Loucy (cell line): Measurements from ENCODE around the gene RPL29.
A peak's percentile ranks its signal among the peaks of the same experiment; 100 is the strongest.

Experiments
- H2AFZ ChIP-seq: fragments of 200-600 bp; sonication (generic); 2 replicates; pipeline ENCODE4 v1.6.0; 2016; ENCODE audit warnings: antibody characterized with exemption, mild to moderate bottlenecking, low read length, moderate library complexity
- H3F3A ChIP-seq: fragments of 200-600 bp; 2 replicates; pipeline ENCODE4 v1.6.0; 2016; ENCODE audit warnings: antibody characterized with exemption, low read depth, mild to moderate bottlenecking
- H3K27me3 ChIP-seq: fragments of 200-600 bp; sonication (generic); 2 replicates; pipeline ENCODE4 v1.6.1; 2014; ENCODE audit warnings: low read length, mild to moderate bottlenecking; ENCODE audit not compliant: insufficient read depth, poor library complexity, severe bottlenecking
- H3K36me3 ChIP-seq: fragments of 200-600 bp; sonication (generic); 2 replicates; pipeline ENCODE4 v1.6.1; 2016; ENCODE audit warnings: low read length; ENCODE audit not compliant: insufficient read depth
- H3K4me1 ChIP-seq: fragments of 200-600 bp; sonication (generic); 2 replicates; pipeline ENCODE4 v1.5.1; 2014; ENCODE audit warnings: low read length, mild to moderate bottlenecking; ENCODE audit not compliant: insufficient read depth, poor library complexity, severe bottlenecking
- H3K4me2 ChIP-seq: fragments of 200-600 bp; sonication (generic); 2 replicates; pipeline ENCODE4 v1.6.0; 2014; ENCODE audit warnings: antibody characterized with exemption, low read length, low read depth, mild to moderate bottlenecking; ENCODE audit not compliant: poor library complexity, severe bottlenecking
- H3K4me3 ChIP-seq: fragments of 200-600 bp; sonication (generic); 2 replicates; pipeline ENCODE4 v1.5.1; 2014; ENCODE audit warnings: low read length, mild to moderate bottlenecking, mixed read lengths; ENCODE audit not compliant: poor library complexity, severe bottlenecking
- H3K79me2 ChIP-seq: fragments of 200-600 bp; sonication (generic); 2 replicates; pipeline ENCODE4 v1.6.1; 2014; ENCODE audit warnings: low read length; ENCODE audit not compliant: insufficient read depth
- H3K9ac ChIP-seq: fragments of 200-600 bp; sonication (generic); 2 replicates; pipeline ENCODE4 v1.6.0; 2014; ENCODE audit warnings: mild to moderate bottlenecking, low read depth, low read length, moderate library complexity; ENCODE audit not compliant: poor library complexity, severe bottlenecking
- H3K9me2 ChIP-seq: fragments of 200-600 bp; sonication (generic); replicated peaks from 2 replicates; pipeline ENCODE4 v1.6.1; 2016; ENCODE audit warnings: low read depth, low read length, mixed read lengths
- H3K9me3 ChIP-seq: fragments of 200-600 bp; sonication (generic); 2 replicates; pipeline ENCODE4 v1.6.1; 2014; ENCODE audit warnings: mild to moderate bottlenecking, antibody characterized with exemption, low read length, low read depth; ENCODE audit not compliant: insufficient read depth
- H4K20me1 ChIP-seq: fragments of 200-600 bp; sonication (generic); 2 replicates; pipeline ENCODE4 v1.6.0; 2014; ENCODE audit warnings: antibody characterized with exemption, low read length, mild to moderate bottlenecking; ENCODE audit not compliant: insufficient read depth, poor library complexity, severe bottlenecking
- EZH2phosphoT487 ChIP-seq: fragments of 200-600 bp; IDR thresholded peaks from 2 replicates; pipeline ENCODE4 v1.6.1; 2018; ENCODE audit warnings: antibody characterized with exemption, mild to moderate bottlenecking, moderate library complexity, borderline replicate concordance
- TF ChIP-seq, protein P1 (sequence below): fragments of 200-600 bp; sonication (generic); conservative IDR thresholded peaks from 2 replicates; pipeline ENCODE4 v1.5.1; 2014; ENCODE audit warnings: mild to moderate bottlenecking, antibody characterized with exemption, low read length

Gene RPL29

DNA sequence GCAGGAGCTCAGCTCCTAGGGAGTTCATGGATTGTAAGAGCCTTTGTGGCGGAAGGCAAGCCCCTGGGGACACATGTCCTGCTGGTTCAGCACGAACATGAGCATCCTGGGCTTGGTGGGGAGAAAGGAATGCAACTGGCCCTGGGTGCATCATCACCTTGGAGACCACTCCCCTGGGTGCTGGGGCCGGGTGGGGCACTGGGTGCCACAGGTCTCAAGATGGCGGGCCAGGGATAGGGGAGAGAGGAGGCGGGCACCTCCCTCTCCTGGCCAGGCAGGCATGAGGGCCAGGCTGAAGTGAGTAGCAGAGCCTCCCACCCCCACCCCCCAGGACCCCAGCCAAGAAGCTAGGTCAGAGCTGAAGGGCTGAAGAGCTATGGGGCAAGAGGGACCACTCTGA lies 29.2 kb downstream of the RPL29 start:
- Histone ChIP-seq H3K9ac (peak overlapping the region; percentile 65), H3K27me3 (no peaks in the 10 kb centered on the region), H4K20me1 (no peaks in the 10 kb centered on the region), H3K9me3 (no peaks in the 10 kb centered on the region), H3K9me2 (no peaks in the 10 kb centered on the region), H3K79me2 (peaks cover 5% of the 10 kb centered on the region; the same call in 1 of the 2 replicates), H2AFZ (0 out of 2 replicates have a peak overlapping the region, but pooled peaks have one; percentile 78), H3K4me3 (peak overlapping the region; percentile 81), H3K4me2 (peak overlapping the region; percentile 92), H3F3A (peaks cover 5% of the 10 kb centered on the region; the same call in 1 of the 2 replicates), H3K36me3 (no peaks in the 10 kb centered on the region), H3K4me1 (peaks cover 27% of the 10 kb centered on the region)
- no peak for TF ChIP-seq EZH2phosphoT487
- TF ChIP-seq, protein P1, sequence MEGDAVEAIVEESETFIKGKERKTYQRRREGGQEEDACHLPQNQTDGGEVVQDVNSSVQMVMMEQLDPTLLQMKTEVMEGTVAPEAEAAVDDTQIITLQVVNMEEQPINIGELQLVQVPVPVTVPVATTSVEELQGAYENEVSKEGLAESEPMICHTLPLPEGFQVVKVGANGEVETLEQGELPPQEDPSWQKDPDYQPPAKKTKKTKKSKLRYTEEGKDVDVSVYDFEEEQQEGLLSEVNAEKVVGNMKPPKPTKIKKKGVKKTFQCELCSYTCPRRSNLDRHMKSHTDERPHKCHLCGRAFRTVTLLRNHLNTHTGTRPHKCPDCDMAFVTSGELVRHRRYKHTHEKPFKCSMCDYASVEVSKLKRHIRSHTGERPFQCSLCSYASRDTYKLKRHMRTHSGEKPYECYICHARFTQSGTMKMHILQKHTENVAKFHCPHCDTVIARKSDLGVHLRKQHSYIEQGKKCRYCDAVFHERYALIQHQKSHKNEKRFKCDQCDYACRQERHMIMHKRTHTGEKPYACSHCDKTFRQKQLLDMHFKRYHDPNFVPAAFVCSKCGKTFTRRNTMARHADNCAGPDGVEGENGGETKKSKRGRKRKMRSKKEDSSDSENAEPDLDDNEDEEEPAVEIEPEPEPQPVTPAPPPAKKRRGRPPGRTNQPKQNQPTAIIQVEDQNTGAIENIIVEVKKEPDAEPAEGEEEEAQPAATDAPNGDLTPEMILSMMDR, result no peak

DNA sequence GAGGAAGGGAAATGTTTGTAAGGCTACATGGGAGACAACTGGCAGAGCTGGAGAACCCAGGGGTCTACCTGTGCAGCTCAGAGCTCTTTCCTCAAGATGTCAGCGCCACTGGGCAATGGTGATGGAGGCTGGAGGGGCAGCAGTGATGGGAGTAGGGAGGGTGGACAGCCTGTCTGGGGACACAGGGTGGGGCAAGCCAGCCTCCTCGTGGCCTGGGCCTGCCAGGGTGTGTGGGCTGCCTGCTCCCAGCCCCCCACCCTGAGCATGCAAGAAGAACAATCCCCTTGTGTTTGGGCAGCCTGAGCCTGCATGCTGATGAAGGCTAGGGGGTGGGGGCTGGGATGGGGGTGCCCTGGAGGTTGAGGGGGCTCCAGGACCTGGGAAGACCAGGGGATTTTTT lies 29.7 kb downstream of the RPL29 start:
- no peaks in the 10 kb centered on the region for H4K20me1 ChIP-seq
- H3K79me2 ChIP-seq, result peaks cover 5% of the 10 kb centered on the region; the same call in 1 of the 2 replicates
- no peaks in the 10 kb centered on the region for H3K9me2 ChIP-seq
- no peaks in the 10 kb centered on the region for H3K9me3 ChIP-seq
- H3K4me2 ChIP-seq, result peak overlapping the region; percentile 92
- H3K36me3 ChIP-seq, result no peaks in the 10 kb centered on the region
- no peaks in the 10 kb centered on the region for H3K27me3 ChIP-seq
- H2AFZ ChIP-seq, result no peak overlapping the region
- H3K4me1 ChIP-seq, result peaks cover 27% of the 10 kb centered on the region
- peak overlapping the region; percentile 81 for H3K4me3 ChIP-seq
- no peak for TF ChIP-seq EZH2phosphoT487
- TF ChIP-seq, protein P1, result no peak
- H3F3A ChIP-seq, result peaks cover 4% of the 10 kb centered on the region; the same call in 1 of the 2 replicates
- H3K9ac ChIP-seq, result no peak overlapping the region

DNA sequence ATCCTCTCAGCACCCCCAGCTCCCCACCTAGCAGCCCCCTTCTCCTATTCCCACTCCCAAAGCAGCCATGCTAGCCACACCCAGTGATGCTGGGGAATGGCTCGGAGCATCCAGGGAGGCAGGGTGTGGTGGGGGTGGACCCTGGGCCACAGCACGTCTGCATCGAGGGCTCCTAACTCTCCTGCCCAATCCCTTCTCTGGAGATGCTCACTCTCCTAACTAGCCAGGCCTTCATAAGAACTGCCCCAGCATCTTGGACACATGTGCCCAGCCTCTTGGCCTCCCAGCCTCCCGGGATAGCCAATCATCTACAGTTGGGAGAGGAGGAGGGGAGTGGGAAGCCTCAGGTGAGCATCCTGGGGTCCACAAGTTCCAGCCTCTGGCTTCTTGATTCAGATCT lies 31.2 kb downstream of the RPL29 start:
- no peaks in the 10 kb centered on the region for H3K36me3 ChIP-seq
- no peak overlapping the region for H3K4me3 ChIP-seq

More for the DNA sequence above, 31.2 kb downstream of the RPL29 start:
- no peaks in the 10 kb centered on the region for H4K20me1 ChIP-seq
- no peaks in the 10 kb centered on the region for H3K9me3 ChIP-seq
- no peak overlapping the region for H3K4me2 ChIP-seq
- no peaks in the 10 kb centered on the region for H3K9me2 ChIP-seq
- H3K4me1 ChIP-seq, result peaks cover 26% of the 10 kb centered on the region
- H3K27me3 ChIP-seq, result no peaks in the 10 kb centered on the region
- no peak overlapping the region for H2AFZ ChIP-seq
- no peak overlapping the region for H3K9ac ChIP-seq
- TF ChIP-seq, protein P1, result no peak
- no peak for TF ChIP-seq EZH2phosphoT487
- peaks cover 5% of the 10 kb centered on the region; the same call in 1 of the 2 replicates for H3K79me2 ChIP-seq
- 0 out of 2 replicates have a peak, but pooled peaks cover 2% of the 10 kb centered on the region for H3F3A ChIP-seq
